H9 (cell line): ENCODE measurements around the gene COL28A1. TPM values are rescaled to one million over a fixed set of nuclear protein-coding genes. Genes with fewer than 3 reads are reported as not detected.

ENCODE experiments used
- DNase-seq: peaks from one replicate; pipeline ENCODE4 v3.0.0-alpha.2; 2017
- H2AFZ ChIP-seq: one replicate; pipeline ENCODE4 v1.6.1; 2013; ENCODE audit warnings: mild to moderate bottlenecking, low read length, control low read depth, moderate library complexity
- H2AK5ac ChIP-seq: 2 replicates; pipeline ENCODE4 v1.6.1; 2013; ENCODE audit warnings: low read length, control low read depth, mixed read lengths; ENCODE audit not compliant: insufficient read length
- H2BK120ac ChIP-seq: one replicate; pipeline ENCODE4 v1.6.1; 2013; ENCODE audit warnings: low read depth, mild to moderate bottlenecking, low read length, control low read depth, inconsistent platforms; ENCODE audit not compliant: poor library complexity, severe bottlenecking
- H2BK12ac ChIP-seq: 2 replicates; pipeline ENCODE4 v1.6.1; 2013; ENCODE audit warnings: low read length, control low read depth, mixed read lengths, low read depth; ENCODE audit not compliant: insufficient read length
- H2BK15ac ChIP-seq: 2 replicates; pipeline ENCODE4 v1.6.1; 2013; ENCODE audit warnings: low read depth, low read length, control low read depth
- H2BK20ac ChIP-seq: one replicate; pipeline ENCODE4 v1.6.1; 2013; ENCODE audit warnings: low read depth, mild to moderate bottlenecking, low read length, control low read depth, inconsistent platforms; ENCODE audit not compliant: poor library complexity, severe bottlenecking
- H2BK5ac ChIP-seq: 2 replicates; pipeline ENCODE4 v1.6.1; 2013; ENCODE audit warnings: low read length, control low read depth, mixed read lengths; ENCODE audit not compliant: insufficient read length
- H3K14ac ChIP-seq: 2 replicates; pipeline ENCODE4 v1.6.1; 2013; ENCODE audit warnings: low read length, control low read depth; ENCODE audit not compliant: insufficient read depth
- H3K18ac ChIP-seq: 2 replicates; pipeline ENCODE4 v1.6.1; 2013; ENCODE audit warnings: low read depth, mild to moderate bottlenecking, mixed read lengths, low read length, control low read depth; ENCODE audit not compliant: insufficient read length
- H3K23ac ChIP-seq: 2 replicates; pipeline ENCODE4 v1.6.1; 2013; ENCODE audit warnings: low read length, control low read depth, mixed read lengths, low read depth; ENCODE audit not compliant: insufficient read length
- H3K23me2 ChIP-seq: 2 replicates; pipeline ENCODE4 v1.6.1; 2013; ENCODE audit warnings: low read depth, mild to moderate bottlenecking, mixed read lengths, low read length, control low read depth; ENCODE audit not compliant: insufficient read length, poor library complexity, severe bottlenecking
- H3K27ac ChIP-seq: 2 replicates; pipeline ENCODE4 v1.5.1; 2013; ENCODE audit warnings: low read length, control low read depth, mixed read lengths, low read depth; ENCODE audit not compliant: insufficient read length
- H3K27me3 ChIP-seq: 2 replicates; pipeline ENCODE4 v1.6.1; 2013; ENCODE audit warnings: low read length, control low read depth, inconsistent platforms; ENCODE audit not compliant: insufficient read depth
- H3K4ac ChIP-seq: 2 replicates; pipeline ENCODE4 v1.6.1; 2013; ENCODE audit warnings: low read depth, mild to moderate bottlenecking, control low read depth, inconsistent platforms, low read length, moderate library complexity
- H3K4me1 ChIP-seq: 2 replicates; pipeline ENCODE4 v1.6.1; 2013; ENCODE audit warnings: low read length, control low read depth, inconsistent platforms; ENCODE audit not compliant: insufficient read depth
- H3K4me2 ChIP-seq: 2 replicates; pipeline ENCODE4 v1.6.1; 2013; ENCODE audit warnings: low read length, control low read depth, mixed read lengths; ENCODE audit not compliant: insufficient read length, insufficient read depth
- H3K56ac ChIP-seq: 2 replicates; pipeline ENCODE4 v1.6.1; 2013; ENCODE audit warnings: low read depth, mild to moderate bottlenecking, mixed read lengths, low read length, control low read depth; ENCODE audit not compliant: insufficient read length
- H3K79me1 ChIP-seq: 2 replicates; pipeline ENCODE4 v1.6.1; 2013; ENCODE audit warnings: low read depth, mild to moderate bottlenecking, moderate library complexity, low read length, control low read depth, inconsistent platforms; ENCODE audit not compliant: insufficient read depth, poor library complexity, severe bottlenecking
- H3K79me2 ChIP-seq: 2 replicates; pipeline ENCODE4 v1.6.1; 2013; ENCODE audit warnings: low read length, control low read depth, inconsistent platforms; ENCODE audit not compliant: insufficient read depth
- H3K9ac ChIP-seq: 2 replicates; pipeline ENCODE4 v1.6.1; 2013; ENCODE audit warnings: low read length, control low read depth, mixed read lengths; ENCODE audit not compliant: insufficient read length; ENCODE audit errors: extremely low read depth
- H3K9me3 ChIP-seq: one replicate; pipeline ENCODE4 v1.6.1; 2013; ENCODE audit warnings: low read depth, low read length, inconsistent platforms; ENCODE audit not compliant: control insufficient read depth
- H3T11ph ChIP-seq: one replicate; pipeline ENCODE4 v1.6.1; 2013; ENCODE audit warnings: mild to moderate bottlenecking, low read length, control low read depth, inconsistent platforms
- H4K20me1 ChIP-seq: one replicate; pipeline ENCODE4 v1.6.1; 2013; ENCODE audit not compliant: control insufficient read depth, insufficient read length, insufficient read depth
- H4K5ac ChIP-seq: 2 replicates; pipeline ENCODE4 v1.6.1; 2013; ENCODE audit warnings: low read depth, mild to moderate bottlenecking, mixed read lengths, low read length, control low read depth; ENCODE audit not compliant: insufficient read length
- H4K8ac ChIP-seq: replicated peaks from 2 replicates; pipeline ENCODE4 v1.6.1; 2013; ENCODE audit warnings: low read length, control low read depth, mixed read lengths, low read depth; ENCODE audit not compliant: insufficient read length
- H4K91ac ChIP-seq: 2 replicates; pipeline ENCODE4 v1.6.1; 2013; ENCODE audit warnings: low read depth, mild to moderate bottlenecking, moderate library complexity, mixed read lengths, low read length, control low read depth; ENCODE audit not compliant: insufficient read length
- H3K27ac Mint-ChIP-seq, 3 experiments: 2 replicates in 2 of 3; 3 replicates in 1 of 3; pipeline ENCODE4 v1.8.0; 2020 to 2021; ENCODE audit warnings: mixed read lengths in 3 of 3, mild to moderate bottlenecking in 1 of 3, moderate library complexity in 1 of 3
- H3K27me3 Mint-ChIP-seq: 2 replicates; pipeline ENCODE4 v1.8.0; 2021; ENCODE audit warnings: low read depth, mild to moderate bottlenecking, moderate library complexity, mixed read lengths
- H3K36me3 Mint-ChIP-seq, 3 experiments: 2 replicates in 2 of 3; 3 replicates in 1 of 3; pipeline ENCODE4 v1.8.0; 2020 to 2021; ENCODE audit warnings: low read depth in 3 of 3, mixed read lengths in 3 of 3; ENCODE audit not compliant: insufficient read depth in 1 of 3
- H3K4me1 Mint-ChIP-seq, 2 experiments: 2 replicates each; pipeline ENCODE4 v1.8.0; 2020; ENCODE audit warnings: mixed read lengths in 2 of 2
- H3K4me3 Mint-ChIP-seq, 2 experiments: 2 replicates in 1 of 2; 3 replicates in 1 of 2; pipeline ENCODE4 v1.8.0; 2020 to 2021; ENCODE audit warnings: mild to moderate bottlenecking in 2 of 2, mixed read lengths in 2 of 2, moderate library complexity in 1 of 2
- H3K9me3 Mint-ChIP-seq, 2 experiments: 2 replicates in 1 of 2; 3 replicates in 1 of 2; pipeline ENCODE4 v1.8.0; 2020; ENCODE audit warnings: mild to moderate bottlenecking in 2 of 2, mixed read lengths in 2 of 2, moderate library complexity in 1 of 2
- CTCF ChIP-seq: fragments of 200-600 bp; sonication (generic); conservative IDR thresholded peaks from 3 replicates; pipeline ENCODE4 v1.8.0; 2021; ENCODE audit warnings: antibody characterized with exemption, mild to moderate bottlenecking
- WGBS: extraction: QIAGEN DNeasy Blood & Tissue Kit; methylation state at CpG from one replicate; pipeline ENCODE4 v1.1.7; 2013; ENCODE audit warnings: missing lambda C conversion rate, low lambda C conversion rate, mixed read lengths; ENCODE audit not compliant: insufficient read length; ENCODE audit errors: extremely low coverage; 5-methylcytosine and 5-hydroxymethylcytosine counted together
- total RNA-seq: library from RNA; stranded (reverse); gene quantifications from 2 replicates; pipeline ENCODE4 v1.2.1, GENCODE V29; 2021

The COL28A1 gene
- total RNA-seq, 1 experiment from 2014 or later, result 0.66 TPM

- Histone ChIP-seq H3K23ac (no peak overlapping the region), H3K9ac (no peak overlapping the region), H3T11ph (no peak overlapping the region), H2BK5ac (no peak overlapping the region), H2AK5ac (no peak overlapping the region), H3K18ac (no peak overlapping the region), H3K56ac (no peak overlapping the region), H3K14ac (no peak overlapping the region), H3K79me1 (no peaks in the 10 kb centered on the region), H4K5ac (no peak overlapping the region), H3K23me2 (no peaks in the 10 kb centered on the region), H3K4me1 (no peaks in the 10 kb centered on the region), H2BK15ac (no peak overlapping the region), H2BK12ac (no peak overlapping the region), H4K8ac (no peak overlapping the region), H2BK120ac (no peak overlapping the region), H2BK20ac (no peak overlapping the region), H3K27me3 (no peaks in the 10 kb centered on the region), H3K4ac (no peak overlapping the region), H4K91ac (no peak overlapping the region), H2AFZ (no peak overlapping the region), H3K4me2 (no peak overlapping the region), H4K20me1 (no peaks in the 10 kb centered on the region), H3K9me3 (no peaks in the 10 kb centered on the region), H3K79me2 (no peaks in the 10 kb centered on the region), H3K27ac (no peak overlapping the region)
- H3K36me3 Mint-ChIP-seq, result no peaks in the 10 kb centered on the region
- no peak for TF ChIP-seq CTCF
- peaks cover 4 to 5% of the 10 kb centered on the region in 2 experiments; a peak in 2 of 4 replicates for H3K4me1 Mint-ChIP-seq
- no peaks in the 10 kb centered on the region; a peak in 1 of 5 replicates for H3K9me3 Mint-ChIP-seq
- peaks cover 3% of the 10 kb centered on the region; the same call in 1 of the 2 replicates for H3K27me3 Mint-ChIP-seq
- no peak overlapping the region for H3K4me3 Mint-ChIP-seq
- WGBS, result no CpG with 5 or more reads among the region's 1 CpG
- H3K27ac Mint-ChIP-seq, result no peak overlapping the region
- no peak for DNase-seq
Measured at GRCh38 chr7:7318601-7319000, 217.1 kb downstream of the COL28A1 start.
